Non-pigmented ciliary epithelial cell (primary cell): ENCODE measurements around the gene SNRPB2.

Source experiments
- DNase-seq: peaks from one replicate; pipeline ENCODE4 v3.0.0-alpha.2; 2010; ENCODE audit warnings: low read depth

SNRPB2 gene

DNA sequence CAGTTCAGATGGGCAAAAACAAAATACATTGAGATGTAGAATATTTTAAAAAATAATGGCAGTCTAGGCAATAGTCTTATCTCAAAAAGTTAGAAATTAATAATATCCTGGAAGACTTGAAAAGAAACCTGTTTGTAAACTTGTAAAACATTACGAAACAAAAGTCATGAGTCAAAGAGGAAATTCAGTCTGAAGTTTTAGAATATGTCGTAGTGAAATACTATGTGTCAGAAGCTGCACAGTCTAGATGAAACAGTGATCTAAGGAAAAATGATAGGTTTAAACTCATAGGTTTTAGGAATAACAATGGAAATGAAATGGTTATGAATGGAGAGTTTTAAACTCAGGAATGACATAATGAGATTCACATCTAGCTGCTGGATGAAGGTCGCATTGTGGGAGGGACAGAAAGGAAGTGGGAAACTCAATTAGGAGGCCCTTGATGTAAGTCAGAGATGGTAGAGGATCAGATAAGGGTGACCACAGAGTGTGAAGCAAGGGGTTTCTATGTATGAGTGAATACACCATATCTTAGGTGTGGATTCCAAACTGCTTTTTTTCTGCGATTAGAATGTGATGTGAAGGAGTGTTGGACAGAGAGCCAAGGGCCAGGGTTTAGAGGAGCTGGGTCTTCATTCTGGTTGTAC lies 2.8 kb downstream of the SNRPB2 start:
- no peak for DNase-seq

DNA sequence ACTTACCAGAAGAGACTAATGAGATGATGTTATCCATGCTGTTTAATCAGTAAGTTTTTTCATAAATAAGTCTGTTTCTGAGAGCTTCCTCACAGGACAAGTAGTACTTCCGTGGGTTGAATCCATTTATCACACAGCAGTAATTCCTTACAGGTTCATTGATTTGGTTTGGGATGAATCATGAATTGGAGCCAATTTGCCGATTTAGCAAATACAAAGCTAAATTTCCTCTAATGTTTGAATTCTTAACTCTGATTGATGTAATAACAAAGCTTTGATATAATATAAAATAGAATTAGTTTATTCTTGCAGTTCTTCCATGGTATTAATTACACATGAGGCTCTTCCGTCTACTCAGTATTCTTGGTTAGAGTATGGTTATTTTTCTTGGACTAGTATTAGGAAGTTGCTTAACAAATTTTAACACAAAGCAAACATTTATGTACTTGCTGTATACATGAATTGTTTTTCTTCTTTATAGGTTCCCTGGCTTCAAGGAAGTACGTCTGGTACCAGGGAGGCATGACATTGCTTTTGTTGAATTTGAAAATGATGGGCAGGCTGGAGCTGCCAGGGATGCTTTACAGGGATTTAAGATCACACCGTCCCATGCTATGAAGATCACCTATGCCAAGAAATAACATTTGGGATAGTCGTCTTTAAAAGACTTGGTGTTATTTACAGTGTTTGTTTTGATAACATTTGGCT lies 10.7 kb downstream of the SNRPB2 start:
- no peak for DNase-seq

DNA sequence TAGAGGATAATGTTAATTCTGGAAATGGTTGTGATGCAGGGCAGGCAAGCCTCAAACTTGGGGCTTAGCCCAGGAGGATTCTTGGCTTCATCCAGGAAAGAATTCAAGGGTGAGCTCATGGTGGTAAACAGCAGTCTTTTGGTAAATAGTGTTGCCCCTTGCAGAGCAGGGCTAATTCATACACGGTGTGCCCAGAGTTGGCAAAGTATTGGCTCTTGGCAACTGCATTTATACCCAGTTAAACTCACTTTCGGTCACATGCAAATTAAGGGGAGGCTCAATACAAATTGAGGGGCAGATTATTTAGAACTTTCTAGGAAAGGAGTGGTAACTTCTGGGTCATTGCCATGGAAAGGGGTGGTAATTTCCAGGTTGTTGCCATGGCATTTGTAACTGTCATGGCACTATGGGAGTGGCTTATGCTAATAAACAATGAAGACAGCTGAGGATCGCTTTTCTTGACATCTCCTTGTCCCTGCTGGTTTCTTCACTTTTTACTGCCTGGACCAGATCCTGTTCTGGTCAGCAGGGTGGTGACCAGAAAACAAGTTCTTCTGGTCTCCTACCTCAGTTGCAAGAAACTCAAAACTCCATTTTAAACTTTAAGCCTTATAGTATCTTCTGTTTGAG lies 14.5 kb downstream of the SNRPB2 start:
- no peak for DNase-seq

DNA sequence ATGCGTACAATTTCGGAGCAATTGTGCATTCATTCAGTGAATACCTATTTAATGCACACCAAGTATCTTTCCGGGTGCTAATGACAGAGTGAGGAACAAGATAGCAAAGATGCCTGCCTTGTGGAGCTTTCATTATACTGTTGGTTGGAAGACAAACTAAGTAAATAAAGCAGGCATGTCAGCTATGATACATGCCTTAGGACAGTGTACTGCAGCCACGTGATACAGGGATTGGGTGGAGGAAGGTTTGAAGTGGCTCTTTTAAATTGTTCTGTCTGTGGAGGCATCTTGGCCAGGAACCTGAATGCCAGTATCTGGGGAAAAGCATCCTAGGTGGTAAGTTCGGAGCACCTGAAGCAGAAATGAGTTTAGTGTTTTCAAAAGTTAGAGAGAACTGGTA lies 15.4 kb downstream of the SNRPB2 start:
- no peak for DNase-seq

DNA sequence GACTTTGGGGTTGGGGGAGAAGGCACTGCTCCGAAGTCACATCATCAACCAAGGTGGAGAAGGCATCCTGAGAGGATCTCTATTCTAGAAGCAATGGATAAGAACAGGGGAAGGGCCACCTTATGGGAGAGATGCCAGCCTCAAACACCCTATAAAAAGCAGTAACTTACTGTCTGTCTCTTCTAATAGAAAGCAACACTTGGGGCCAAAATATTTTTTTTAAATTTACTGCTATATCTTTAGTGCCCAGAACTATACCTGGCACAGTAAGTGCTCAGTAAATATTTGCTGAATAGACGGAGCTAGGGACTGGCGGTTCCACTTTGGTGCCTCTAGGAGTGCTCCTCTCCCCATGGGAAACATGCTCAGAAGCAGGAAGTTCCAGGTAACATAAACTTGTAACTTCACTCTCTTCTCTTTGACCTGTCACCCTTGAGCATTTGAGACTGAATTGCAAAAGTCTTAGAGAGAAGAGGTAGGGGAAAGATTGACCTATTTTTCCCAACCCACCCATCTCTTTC lies 17.5 kb downstream of the SNRPB2 start:
- DNase-seq, result no peak

DNA sequence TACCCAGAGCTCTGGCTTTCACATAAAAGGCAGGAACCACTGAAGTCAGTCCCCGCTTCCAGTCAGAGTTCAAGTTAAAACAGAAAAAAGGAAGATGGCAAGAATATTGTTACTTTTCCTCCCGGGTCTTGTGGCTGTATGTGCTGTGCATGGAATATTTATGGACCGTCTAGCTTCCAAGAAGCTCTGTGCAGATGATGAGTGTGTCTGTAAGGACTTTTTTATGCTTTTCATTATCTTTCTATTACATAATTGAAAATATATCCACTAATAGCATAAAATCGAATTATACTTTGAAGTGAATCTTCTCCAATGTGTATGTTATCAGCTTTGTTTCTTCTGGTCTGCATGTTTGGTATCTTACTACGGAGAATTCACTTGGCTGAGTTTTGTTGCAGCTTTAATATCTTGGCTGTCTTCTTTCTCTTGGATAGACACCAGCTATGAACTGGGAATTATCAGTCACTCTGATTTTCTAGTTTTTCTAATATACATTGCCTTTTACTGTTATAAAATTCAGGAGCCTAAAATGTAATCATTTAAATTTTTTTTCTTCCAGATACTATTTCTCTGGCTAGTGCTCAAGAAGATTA lies 18.6 kb downstream of the SNRPB2 start, which contains the start of gene OTOR:
Gene OTOR (plus strand): TSS at position 51 of the 593 bp plus-strand sequence. CDS start 44 bp downstream, at position 95.
- DNase-seq, result no peak

DNA sequence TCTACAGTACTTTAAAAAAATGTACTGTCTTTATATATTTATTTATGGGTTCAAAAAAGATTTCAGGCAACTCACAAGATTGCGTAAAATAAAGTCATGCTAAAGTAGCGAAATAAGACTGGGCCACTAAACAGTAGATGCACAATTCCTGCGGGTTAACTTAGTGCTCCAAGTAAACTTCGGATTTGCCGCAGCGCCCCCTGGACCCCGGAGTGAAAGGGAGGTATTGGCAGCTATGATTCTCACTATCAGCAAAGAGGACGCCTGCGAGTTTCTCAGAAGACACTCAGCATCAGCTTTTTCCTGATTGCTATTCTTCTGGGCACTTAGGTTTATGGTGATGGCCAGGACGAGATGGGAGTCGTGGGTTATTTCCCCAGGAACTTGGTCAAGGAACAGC lies 19.7 kb downstream of the SNRPB2 start:
- no peak for DNase-seq

DNA sequence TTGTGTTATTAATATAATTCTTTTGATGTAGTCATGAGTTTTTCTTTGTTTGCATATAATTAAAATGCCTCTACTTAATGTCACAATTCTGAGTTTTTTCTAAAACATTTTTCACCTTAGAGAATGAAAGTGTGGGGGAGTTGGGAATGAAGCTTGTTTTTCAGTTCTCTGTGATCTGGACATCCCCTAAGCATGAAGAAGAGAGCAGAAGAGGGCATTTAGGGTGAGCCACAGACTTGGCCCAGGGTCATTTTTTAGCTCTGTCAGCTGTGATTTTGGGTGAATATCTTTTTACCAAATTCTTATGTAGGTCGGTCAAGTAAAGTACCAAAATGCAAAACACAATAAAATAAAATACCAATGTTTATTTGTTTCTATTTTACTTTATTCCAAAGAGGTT lies 22.3 kb downstream of the SNRPB2 start:
- no peak for DNase-seq

DNA sequence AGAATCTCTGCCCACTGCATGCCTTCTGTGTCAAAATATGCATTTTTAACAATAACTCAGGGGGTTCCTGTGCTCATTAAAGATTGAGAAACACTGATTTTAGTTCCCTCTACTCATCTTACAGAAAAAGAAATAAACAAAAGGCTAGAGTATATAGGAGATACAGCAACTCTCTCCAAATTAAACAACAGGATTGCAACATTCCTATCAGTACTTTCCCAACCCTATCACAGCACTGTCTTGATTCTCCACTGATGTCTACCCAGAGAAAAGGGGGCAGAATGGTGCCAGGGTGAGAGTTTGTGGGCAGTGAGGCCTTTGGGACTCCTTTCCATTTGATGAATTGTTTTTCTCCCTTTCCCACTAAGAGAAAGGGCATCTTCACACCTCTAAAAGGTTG lies 23.1 kb downstream of the SNRPB2 start:
- DNase-seq, result no peak

DNA sequence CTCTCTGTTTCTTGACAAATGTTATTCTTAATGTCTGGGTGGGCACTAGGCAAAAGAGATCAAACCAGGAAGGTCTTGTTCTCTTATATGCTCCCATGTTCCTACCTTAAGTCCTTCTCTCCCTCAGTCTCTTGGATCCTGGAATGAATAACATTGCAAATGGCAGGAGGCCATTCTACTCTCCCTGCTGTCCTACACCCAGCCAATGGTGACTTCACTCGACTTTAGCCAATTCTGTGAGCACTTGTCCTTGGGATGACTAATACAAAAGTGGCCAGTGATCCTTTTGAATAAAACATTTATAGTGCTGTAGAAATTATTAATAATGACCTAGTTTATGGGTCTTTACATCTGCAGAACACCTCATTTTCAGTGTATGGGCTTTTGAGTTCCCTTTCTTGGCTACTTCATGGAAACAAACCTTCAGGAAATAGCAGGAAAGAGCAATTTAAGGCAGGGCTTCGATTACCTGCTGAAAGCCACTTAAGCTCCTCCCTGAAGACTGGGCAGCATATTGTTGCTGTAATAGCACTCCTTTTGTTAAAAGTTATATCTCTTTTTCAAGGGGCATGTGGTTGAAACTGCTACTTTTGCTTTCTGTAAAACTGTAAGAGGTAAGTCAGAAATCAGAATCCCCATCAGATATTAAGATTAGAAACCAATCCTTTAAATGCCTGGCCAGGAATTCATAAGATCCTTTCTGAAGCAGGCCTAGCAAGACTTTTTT lies 28.8 kb downstream of the SNRPB2 start:
- DNase-seq, result no peak

DNA sequence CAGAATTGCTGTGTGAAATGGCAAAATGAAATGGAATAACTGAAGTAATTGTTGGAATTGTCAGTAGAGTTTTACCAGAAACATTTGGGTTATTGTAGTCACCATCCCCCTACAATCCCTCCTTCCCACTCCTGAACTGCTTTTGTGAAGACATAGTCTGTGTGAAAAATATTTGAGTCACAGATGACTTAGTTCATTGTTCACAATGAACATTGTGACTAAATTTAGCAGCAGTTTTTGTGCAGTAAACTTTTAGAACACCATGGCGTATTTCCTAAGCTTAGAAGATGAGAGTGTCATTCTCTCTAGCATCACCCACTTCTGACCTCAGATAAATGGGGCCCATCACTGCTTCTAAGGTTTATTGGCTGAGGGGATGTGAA lies 29.3 kb downstream of the SNRPB2 start:
- no peak for DNase-seq

DNA sequence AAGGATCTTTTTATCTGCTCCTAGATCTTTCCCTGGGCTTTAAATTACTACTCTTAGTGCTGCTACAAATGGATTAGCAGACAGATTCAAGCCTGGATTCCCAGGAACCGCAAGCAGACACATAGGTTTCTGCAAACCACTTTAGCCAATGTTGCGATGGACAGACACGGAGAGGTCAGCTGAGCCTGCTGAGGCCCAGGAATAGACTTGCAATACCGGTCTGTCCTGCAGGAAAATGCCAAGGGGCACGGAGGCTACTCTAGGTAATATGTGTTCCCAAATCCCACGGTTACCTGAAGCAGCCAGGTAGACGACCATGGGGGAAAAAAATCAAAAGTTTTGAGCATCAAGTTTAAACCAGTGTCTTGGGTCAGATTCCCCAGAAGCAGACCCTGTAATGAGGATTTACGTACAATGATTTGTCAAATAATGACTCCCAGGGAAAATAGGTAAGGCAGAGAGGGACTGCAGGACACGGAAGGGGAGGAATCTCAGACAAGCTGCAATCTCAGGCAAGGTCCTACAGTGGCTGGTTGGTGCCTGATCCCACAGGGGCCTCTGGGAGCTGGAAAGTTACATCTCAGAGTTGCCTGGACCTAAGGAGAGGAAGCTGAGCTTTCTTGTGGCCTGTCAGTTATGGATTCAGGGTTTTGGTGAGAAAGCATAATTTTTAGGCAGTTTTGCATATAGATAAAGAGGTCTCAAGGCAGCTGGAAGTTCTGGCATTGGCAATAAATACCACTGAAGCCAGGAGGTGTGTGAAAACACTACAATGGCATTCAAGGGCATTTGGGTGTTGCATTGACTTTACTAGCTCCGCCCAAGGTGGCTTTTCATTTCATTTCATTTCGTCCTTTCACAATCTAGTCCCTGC lies 30.8 kb downstream of the SNRPB2 start:
- no peak for DNase-seq

DNA sequence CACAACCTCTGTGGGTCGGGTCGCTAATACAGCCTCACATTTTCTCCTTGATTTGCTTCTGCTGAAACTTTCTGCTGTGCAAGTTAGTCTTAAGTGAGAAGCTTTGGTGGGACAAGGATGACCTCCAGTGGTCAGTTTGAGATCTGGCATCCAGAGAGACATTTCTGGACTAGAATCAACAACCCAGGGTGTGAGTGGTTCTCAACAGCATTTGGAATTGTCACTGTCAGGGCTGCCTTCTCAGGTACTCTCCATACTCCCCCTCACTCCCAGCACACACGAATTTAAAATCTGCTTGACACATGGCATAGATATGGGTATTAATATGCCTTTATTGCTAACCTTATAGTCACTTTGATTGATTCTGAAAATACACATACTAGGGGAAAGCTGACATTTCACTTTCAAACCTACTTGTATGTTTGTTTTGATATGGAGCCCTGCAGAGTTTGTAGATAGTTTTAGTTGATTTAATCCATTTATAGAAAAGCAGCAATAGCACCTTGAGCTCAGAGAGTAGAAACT lies 31.5 kb downstream of the SNRPB2 start:
- DNase-seq, result peak; percentile 27

DNA sequence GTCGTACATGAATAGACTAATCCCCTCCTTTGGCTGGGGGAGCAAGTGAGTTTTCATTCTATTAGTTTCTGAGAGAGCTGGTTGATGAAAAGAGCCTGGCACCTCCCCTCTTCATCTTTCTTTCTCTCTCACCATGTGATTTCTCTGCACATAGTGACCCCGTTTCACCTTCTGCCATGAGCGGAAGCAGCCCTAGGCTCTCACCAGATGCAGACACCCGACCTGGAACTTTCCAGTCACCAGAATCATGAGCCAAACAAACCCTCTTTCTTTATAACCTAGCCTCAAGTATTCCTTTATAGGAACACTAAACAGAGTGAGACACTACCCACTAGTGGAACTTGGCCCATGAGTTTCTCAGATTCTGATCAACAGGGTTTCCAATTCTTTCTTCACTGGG lies 34.7 kb downstream of the SNRPB2 start:
- no peak for DNase-seq

DNA sequence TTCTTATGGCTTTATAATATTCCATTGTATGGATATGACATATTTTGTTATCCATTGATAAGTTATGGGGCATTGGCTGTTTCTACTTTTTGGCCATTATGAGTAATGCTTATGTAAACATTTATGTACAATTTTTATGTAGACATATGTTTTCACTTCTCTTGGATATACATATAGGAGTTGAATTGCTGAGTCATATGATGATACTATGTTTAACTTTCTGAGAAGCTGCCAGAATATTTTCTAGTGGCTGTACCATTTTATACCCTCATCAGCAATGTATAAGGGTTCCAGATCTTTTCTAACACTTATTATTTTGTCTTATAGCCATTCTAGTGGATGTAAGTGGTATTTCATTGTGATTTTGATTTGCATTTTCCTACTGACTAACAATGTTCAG lies 41.4 kb downstream of the SNRPB2 start:
- DNase-seq, result no peak

DNA sequence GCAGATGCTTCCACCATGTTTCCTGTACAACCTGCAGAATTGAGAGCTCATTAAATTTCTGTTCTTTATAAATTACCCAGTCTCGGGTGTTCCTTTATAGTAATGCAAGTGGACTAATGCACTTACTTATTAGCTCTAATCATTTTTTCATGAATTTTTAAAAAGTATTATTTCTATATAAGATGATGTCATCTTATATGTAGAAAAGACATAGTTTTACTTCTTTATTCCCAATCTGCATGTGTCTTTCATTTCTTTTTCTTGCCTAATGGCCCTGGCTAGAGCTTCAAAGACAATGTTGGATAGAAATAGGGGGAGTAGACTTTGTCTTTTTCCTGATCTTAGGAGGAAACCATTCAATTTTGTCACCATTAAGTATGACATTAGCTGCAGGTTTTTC lies 46.1 kb downstream of the SNRPB2 start:
- no peak for DNase-seq

DNA sequence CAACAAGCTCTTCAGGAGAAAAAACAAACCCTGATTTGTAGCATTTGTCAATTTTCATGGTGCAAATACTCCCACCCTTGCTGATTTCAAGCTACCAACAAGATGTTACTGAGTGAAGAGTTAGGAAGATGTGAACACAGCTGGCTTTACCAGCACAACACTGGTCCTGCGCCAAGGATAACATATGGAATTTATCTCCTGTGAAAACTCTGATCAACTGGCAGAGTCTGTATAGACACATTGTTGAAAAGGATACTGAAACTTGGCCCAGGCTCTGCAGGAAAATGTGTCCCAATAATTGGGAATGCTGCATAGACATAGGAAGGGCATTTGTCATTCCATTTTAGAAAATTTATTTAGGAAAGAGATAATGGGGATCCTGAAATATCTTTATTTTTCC lies 47.3 kb downstream of the SNRPB2 start:
- DNase-seq, result no peak

DNA sequence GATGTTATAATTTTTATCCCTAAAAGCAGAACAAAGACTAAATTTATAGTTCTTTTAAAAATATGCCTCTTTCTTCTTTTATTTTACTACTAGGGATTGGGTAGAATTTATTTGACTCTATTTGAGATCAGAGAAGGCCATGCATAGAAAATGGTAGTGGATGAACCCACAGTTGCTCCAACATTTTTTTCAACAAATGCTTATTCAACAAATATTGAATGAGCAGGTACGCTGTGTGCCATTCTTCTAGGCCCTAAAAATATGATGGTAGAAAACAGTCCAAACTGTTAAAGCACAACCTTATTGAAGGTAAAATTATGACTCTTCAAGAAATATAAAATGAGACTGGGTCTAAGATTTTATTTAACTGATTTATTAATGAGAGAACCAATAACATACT lies 48.3 kb downstream of the SNRPB2 start:
- no peak for DNase-seq

DNA sequence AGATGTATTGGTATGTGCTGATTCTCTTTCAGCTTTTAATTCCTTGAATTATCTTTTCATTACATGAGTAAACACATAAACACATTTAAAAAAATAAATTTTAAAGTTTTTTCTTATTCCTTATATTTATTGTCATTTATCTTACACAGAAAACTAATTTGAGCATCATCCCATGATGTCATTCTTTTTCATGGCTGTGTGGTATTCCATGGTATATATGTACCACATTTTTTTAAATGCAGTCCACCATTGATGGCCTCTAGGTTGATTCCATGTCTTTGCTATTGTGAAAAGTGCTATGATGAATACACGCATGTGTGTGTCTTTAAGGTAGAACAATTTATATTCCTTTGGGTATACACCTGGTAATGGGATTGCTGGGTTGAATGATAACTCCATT lies 51.7 kb downstream of the SNRPB2 start:
- DNase-seq, result no peak

DNA sequence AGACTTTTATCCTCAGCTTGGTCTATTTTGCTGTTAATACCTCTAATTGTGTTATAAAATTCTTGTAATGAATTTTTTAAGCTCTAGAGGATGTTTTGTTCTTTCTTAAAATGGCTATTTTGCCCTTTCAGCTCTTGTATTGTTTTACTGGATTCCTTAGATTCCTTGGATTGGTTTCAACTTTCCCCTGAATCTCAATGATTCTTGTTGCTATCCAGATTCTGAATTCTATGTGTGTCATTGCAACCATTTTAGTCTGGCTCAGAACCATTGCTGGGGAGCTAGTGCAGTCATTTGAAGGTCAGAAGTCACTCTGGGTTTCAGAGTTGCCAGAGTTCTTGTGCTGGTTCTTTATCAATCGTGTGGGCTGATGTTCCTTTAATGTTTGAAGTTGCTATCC lies 55.4 kb downstream of the SNRPB2 start:
- no peak for DNase-seq
